Measurements from ENCODE around the gene PIGH. TPM values are rescaled to one million over a fixed set of nuclear protein-coding genes. Genes with fewer than 3 reads are reported as not detected.

Gene PIGH
- total RNA-seq, 1 donor from 2014 or later: 15.8 TPM

DNA sequence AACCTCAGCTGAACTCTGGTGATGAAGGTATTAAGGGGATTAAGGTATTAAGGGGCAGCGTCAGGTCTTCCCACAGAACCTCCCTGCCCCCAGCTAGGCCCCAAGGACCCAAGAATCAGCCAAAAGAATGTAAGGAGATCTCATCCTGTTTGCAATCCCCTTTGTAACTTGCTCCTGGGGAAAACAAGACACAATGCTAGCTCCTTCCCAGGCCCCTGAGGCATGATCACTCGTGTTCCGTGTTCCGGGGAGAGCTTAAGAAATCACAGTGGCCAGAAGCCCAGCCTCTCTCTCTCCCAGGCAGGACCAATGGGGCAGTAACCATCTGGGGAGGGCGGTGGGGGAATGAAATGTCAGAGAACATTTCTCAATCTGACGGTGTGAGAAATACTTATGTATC is 33.2 kb downstream of the PIGH start:
- H3K9me3 Mint-ChIP-seq: no peaks in the 10 kb centered on the region
- no peak overlapping the region for H3K4me3 Mint-ChIP-seq
- peak overlapping the region; percentile 51 for H3K27ac Mint-ChIP-seq
- Histone ChIP-seq H3K27ac (peak overlapping the region; percentile 78), H2AFZ (replicated peaks) (no peak overlapping the region), H3K36me3 (no peaks in the 10 kb centered on the region), H3K79me2 (ENCODE audit: low read depth) (no peaks in the 10 kb centered on the region), H3K4me2 (peak overlapping the region; percentile 58), H4K20me1 (ENCODE audit: low read depth) (peaks cover 6% of the 10 kb centered on the region), H3F3A (ENCODE audit: low read depth) (peaks cover 15% of the 10 kb centered on the region), H3K9ac (no peak overlapping the region), H3K9me3 (ENCODE audit: low read depth) (no peaks in the 10 kb centered on the region), H3K4me1 (peaks cover 20% of the 10 kb centered on the region), H3K4me3 (peak overlapping the region; percentile 11), H3K27me3 (no peaks in the 10 kb centered on the region)
- TF ChIP-seq EZH2phosphoT487 (IDR thresholded peaks at IDR 0.05): no peak
- TF ChIP-seq EZH2 (IDR thresholded peaks at IDR 0.05): no peak
- no peak for TF ChIP-seq CTCF (IDR thresholded peaks at IDR 0.05)
- H3K27me3 Mint-ChIP-seq (ENCODE audit: insufficient read depth, low read depth): peaks cover 5% of the 10 kb centered on the region
- DNase-seq (ENCODE audit: low spot score): peak; percentile 64
- peaks cover 17% of the 10 kb centered on the region for H3K4me1 Mint-ChIP-seq
- H3K36me3 Mint-ChIP-seq: no peaks in the 10 kb centered on the region

GRCh38 chr14:67564236-67564635 is 35.8 kb downstream of the PIGH start:
- peaks cover 20% of the 10 kb centered on the region for H3K4me1 ChIP-seq
- H3K36me3 ChIP-seq: no peaks in the 10 kb centered on the region
- H3K27ac Mint-ChIP-seq: no peak overlapping the region
- no peak overlapping the region for H3K4me3 Mint-ChIP-seq
- H4K20me1 ChIP-seq (ENCODE audit: low read depth): peaks cover 6% of the 10 kb centered on the region
- H3K4me3 ChIP-seq: no peak overlapping the region
- peaks cover 15% of the 10 kb centered on the region for H3F3A ChIP-seq (ENCODE audit: low read depth)
- DNase-seq (ENCODE audit: low spot score): no peak
- H3K9me3 ChIP-seq (ENCODE audit: low read depth): no peaks in the 10 kb centered on the region
- no peaks in the 10 kb centered on the region for H3K27me3 Mint-ChIP-seq (ENCODE audit: insufficient read depth, low read depth)
- no peak overlapping the region for H3K4me2 ChIP-seq
- no peaks in the 10 kb centered on the region for H3K27me3 ChIP-seq
- H2AFZ ChIP-seq (replicated peaks): no peak overlapping the region
- H3K4me1 Mint-ChIP-seq: peaks cover 18% of the 10 kb centered on the region
- H3K9ac ChIP-seq: no peak overlapping the region
- H3K36me3 Mint-ChIP-seq: peaks cover 2% of the 10 kb centered on the region
- H3K9me3 Mint-ChIP-seq: no peaks in the 10 kb centered on the region
- no peak overlapping the region for H3K27ac ChIP-seq
- TF ChIP-seq EZH2phosphoT487 (IDR thresholded peaks at IDR 0.05): no peak
- no peak for TF ChIP-seq EZH2 (IDR thresholded peaks at IDR 0.05)
- no peak for TF ChIP-seq CTCF (IDR thresholded peaks at IDR 0.05)
- H3K79me2 ChIP-seq (ENCODE audit: low read depth): no peaks in the 10 kb centered on the region

DNA sequence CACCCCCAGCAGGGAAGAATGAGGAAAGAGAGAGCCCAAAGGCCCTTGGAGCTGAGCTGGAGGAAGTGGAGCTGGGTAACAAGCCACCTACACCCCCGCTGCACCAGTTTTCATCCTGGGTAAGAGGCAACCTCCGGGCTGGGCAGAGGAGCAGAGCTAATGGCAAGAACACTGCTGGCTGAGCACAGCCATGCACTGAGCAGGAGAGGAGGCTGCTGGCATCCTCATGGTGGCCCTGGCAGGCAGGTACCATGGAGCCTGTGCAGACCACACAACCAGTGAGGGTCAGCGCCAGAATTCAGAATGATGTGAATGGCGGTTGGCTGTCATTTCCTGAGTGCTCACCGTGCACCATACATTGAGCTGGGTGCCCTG is 37.3 kb downstream of the PIGH start:
- Mint-ChIP-seq H3K4me3 (no peak overlapping the region), H3K27me3 (ENCODE audit: insufficient read depth, low read depth) (no peaks in the 10 kb centered on the region), H3K9me3 (no peaks in the 10 kb centered on the region), H3K4me1 (peaks cover 19% of the 10 kb centered on the region), H3K36me3 (peaks cover 7% of the 10 kb centered on the region), H3K27ac (no peak overlapping the region)
- TF ChIP-seq EZH2phosphoT487 (IDR thresholded peaks at IDR 0.05) (no peak), CTCF (IDR thresholded peaks at IDR 0.05) (no peak), EZH2 (IDR thresholded peaks at IDR 0.05) (no peak)
- no peak overlapping the region for H3K9ac ChIP-seq
- no peaks in the 10 kb centered on the region for H3K9me3 ChIP-seq (ENCODE audit: low read depth)
- no peak for DNase-seq (ENCODE audit: low spot score)
- H3K4me1 ChIP-seq: peaks cover 19% of the 10 kb centered on the region
- peaks cover 15% of the 10 kb centered on the region for H3F3A ChIP-seq (ENCODE audit: low read depth)
- no peak overlapping the region for H2AFZ ChIP-seq (replicated peaks)
- no peaks in the 10 kb centered on the region for H3K36me3 ChIP-seq
- H3K27me3 ChIP-seq: no peaks in the 10 kb centered on the region
- H3K79me2 ChIP-seq (ENCODE audit: low read depth): no peaks in the 10 kb centered on the region
- peaks cover 6% of the 10 kb centered on the region for H4K20me1 ChIP-seq (ENCODE audit: low read depth)
- no peak overlapping the region for H3K4me2 ChIP-seq
- H3K4me3 ChIP-seq: no peak overlapping the region
- H3K27ac ChIP-seq: no peak overlapping the region

Measured in neural progenitor cell (in vitro differentiated cells).